Frontal cortex (tissue), 4 donors: Measurements from ENCODE around the gene TMEM62. TPM values are rescaled to one million over a fixed set of nuclear protein-coding genes. Genes with fewer than 3 reads are reported as not detected.
A peak's percentile ranks its signal among the peaks of the same experiment; 100 is the strongest.
"Not testable (repeated sequence)": the region's sequence is repeated elsewhere in the genome, so short reads cannot be mapped to it uniquely, and the experiment has no call there.

Experiments
- DNase-seq, 2 donors: peaks; one replicate each; pipeline ENCODE4 v3.0.0; 2012; ENCODE audit warnings: low spot score in 2 of 2
- FAIRE-seq: peaks from 2 replicates; lab custom pipeline; 2012; peaks lifted over from hg19 to GRCh38; lab: Jason Lieb, UNC
- total RNA-seq: library from RNA; depleted of rRNA; stranded (reverse); fragments of >200 nt; gene quantifications from one replicate; pipeline ENCODE4 v1.2.3, GENCODE V29; 2014
- donor health status: control.
- donor health status: control.
- donor health status: control.

The TMEM62 gene
- total RNA-seq, 1 donor from 2014 or later = 47.7 TPM

- DNase-seq = no peak
- FAIRE-seq = no peak
Measured at GRCh38 chr15:43118286-43118685, 15.1 kb upstream of the TMEM62 start.

- FAIRE-seq = no peak
- no peak for DNase-seq
Measured at GRCh38 chr15:43118829-43119228, 14.6 kb upstream of the TMEM62 start.

- FAIRE-seq (no peak), DNase-seq (no peak)
Measured at GRCh38 chr15:43121863-43122262, 11.5 kb upstream of the TMEM62 start.

- FAIRE-seq (no peak), DNase-seq (no peak)
Measured at GRCh38 chr15:43125100-43125661, 8.2 kb upstream of the TMEM62 start.

- DNase-seq = no peak
- no peak for FAIRE-seq
Measured at GRCh38 chr15:43126356-43126755, 7.0 kb upstream of the TMEM62 start.

GRCh38 chr15:43127752-43128151, 5.6 kb upstream of the TMEM62 start:
- FAIRE-seq (no peak), DNase-seq (no peak)

- DNase-seq, FAIRE-seq: not testable (repeated sequence)
Measured at GRCh38 chr15:43128174-43128979, 5.0 kb upstream of the TMEM62 start.

GRCh38 chr15:43128980-43129335, 4.4 kb upstream of the TMEM62 start:
- no peak for DNase-seq
- no peak for FAIRE-seq

- FAIRE-seq (no peak), DNase-seq (no peak)
Measured at GRCh38 chr15:43132830-43133429, 456 bp upstream of the TMEM62 start.

- FAIRE-seq = no peak
Measured at GRCh38 chr15:43134157-43134635, 810 bp downstream of the TMEM62 start.

GRCh38 chr15:43135351-43135750, 2.0 kb downstream of the TMEM62 start:
- DNase-seq (no peak), FAIRE-seq (no peak)

More at GRCh38 chr15:43134157-43134635, 810 bp downstream of the TMEM62 start:
- DNase-seq = peak in 1 of 2 donors; percentile 23

GRCh38 chr15:43143203-43143941, 10.0 kb downstream of the TMEM62 start:
- no peak for DNase-seq
- no peak for FAIRE-seq

GRCh38 chr15:43144512-43144911, 11.1 kb downstream of the TMEM62 start:
- FAIRE-seq = no peak
- no peak for DNase-seq

GRCh38 chr15:43146184-43146583, 12.8 kb downstream of the TMEM62 start:
- no peak for FAIRE-seq

GRCh38 chr15:43150191-43150929, 17.0 kb downstream of the TMEM62 start:
- no peak for DNase-seq
- no peak for FAIRE-seq

More at GRCh38 chr15:43146184-43146583, 12.8 kb downstream of the TMEM62 start:
- no peak for DNase-seq

- DNase-seq (no peak), FAIRE-seq (no peak)
Measured at GRCh38 chr15:43151688-43152087, 18.3 kb downstream of the TMEM62 start.

GRCh38 chr15:43153269-43153668, 19.9 kb downstream of the TMEM62 start:
- FAIRE-seq (no peak), DNase-seq (no peak)

- FAIRE-seq (no peak), DNase-seq (no peak)
Measured at GRCh38 chr15:43165801-43166325, 32.5 kb downstream of the TMEM62 start.

- DNase-seq, FAIRE-seq: not testable (repeated sequence)
Measured at GRCh38 chr15:43167261-43167660, 33.9 kb downstream of the TMEM62 start.
